Measurements from ENCODE around the gene NISCH. TPM values are rescaled to one million over a fixed set of nuclear protein-coding genes. Genes with fewer than 3 reads are reported as not detected.

The NISCH gene
- total RNA-seq, 1 experiment from 2014 or later, result 60.4 TPM

- ATAC-seq, result no peak
- TF ChIP-seq EZH2 (IDR thresholded peaks at IDR 0.05; ENCODE audit: low read length, unreplicated experiment) (no peak), EZH2phosphoT487 (IDR thresholded peaks at IDR 0.05; ENCODE audit: borderline replicate concordance, low read length) (no peak)
- TF ChIP-seq, protein P1, sequence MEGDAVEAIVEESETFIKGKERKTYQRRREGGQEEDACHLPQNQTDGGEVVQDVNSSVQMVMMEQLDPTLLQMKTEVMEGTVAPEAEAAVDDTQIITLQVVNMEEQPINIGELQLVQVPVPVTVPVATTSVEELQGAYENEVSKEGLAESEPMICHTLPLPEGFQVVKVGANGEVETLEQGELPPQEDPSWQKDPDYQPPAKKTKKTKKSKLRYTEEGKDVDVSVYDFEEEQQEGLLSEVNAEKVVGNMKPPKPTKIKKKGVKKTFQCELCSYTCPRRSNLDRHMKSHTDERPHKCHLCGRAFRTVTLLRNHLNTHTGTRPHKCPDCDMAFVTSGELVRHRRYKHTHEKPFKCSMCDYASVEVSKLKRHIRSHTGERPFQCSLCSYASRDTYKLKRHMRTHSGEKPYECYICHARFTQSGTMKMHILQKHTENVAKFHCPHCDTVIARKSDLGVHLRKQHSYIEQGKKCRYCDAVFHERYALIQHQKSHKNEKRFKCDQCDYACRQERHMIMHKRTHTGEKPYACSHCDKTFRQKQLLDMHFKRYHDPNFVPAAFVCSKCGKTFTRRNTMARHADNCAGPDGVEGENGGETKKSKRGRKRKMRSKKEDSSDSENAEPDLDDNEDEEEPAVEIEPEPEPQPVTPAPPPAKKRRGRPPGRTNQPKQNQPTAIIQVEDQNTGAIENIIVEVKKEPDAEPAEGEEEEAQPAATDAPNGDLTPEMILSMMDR (conservative IDR thresholded peaks at IDR 0.05; ENCODE audit: low read depth, low read length), result no peak
Measured at GRCh38 chr3:52442409-52443267, 12.8 kb upstream of the NISCH start.

GRCh38 chr3:52443268-52443610 is 12.2 kb upstream of the NISCH start:
- no peaks in the 10 kb centered on the region for H3K9me2 ChIP-seq (replicated peaks; ENCODE audit: low read length)
- POLR2A ChIA-PET (ENCODE audit: unreplicated experiment), result no interaction called here
- TF ChIP-seq EZH2phosphoT487 (IDR thresholded peaks at IDR 0.05; ENCODE audit: borderline replicate concordance, low read length) (no peak), EZH2 (IDR thresholded peaks at IDR 0.05; ENCODE audit: low read length, unreplicated experiment) (no peak)
- TF ChIP-seq, protein P1 (conservative IDR thresholded peaks at IDR 0.05; ENCODE audit: low read depth, low read length), result no peak
- no peak for ATAC-seq
- no peak overlapping the region for H3K4me3 ChIP-seq (ENCODE audit: low read length)
- DNase-seq, result no peak
- H4K20me1 ChIP-seq (ENCODE audit: low read length), result no peaks in the 10 kb centered on the region
- no peak overlapping the region for H3K27ac ChIP-seq (ENCODE audit: low read length)
- CTCF ChIA-PET, result no interaction called here
- intact Hi-C loops (cut with micrococcal nuclease), result no loop called here
- no peaks in the 10 kb centered on the region for H3K36me3 ChIP-seq (ENCODE audit: low read depth, low read length)
- peaks cover 3% of the 10 kb centered on the region for H3K4me1 ChIP-seq (ENCODE audit: insufficient read depth, low read length)
- no TSS peak for BruUV-seq (replicated peaks)
- no peaks in the 10 kb centered on the region for H3K27me3 ChIP-seq (ENCODE audit: low read length)
- no peaks in the 10 kb centered on the region for H3K79me2 ChIP-seq (ENCODE audit: low read length)
- H3K9me3 ChIP-seq (ENCODE audit: low read length), result no peaks in the 10 kb centered on the region
- H3F3A ChIP-seq (ENCODE audit: low read length, unreplicated experiment), result no peaks in the 10 kb centered on the region
- H2AFZ ChIP-seq (ENCODE audit: low read length), result no peak overlapping the region
- H3K4me2 ChIP-seq (ENCODE audit: low read length), result no peak overlapping the region
- H3K9ac ChIP-seq (ENCODE audit: low read length), result no peak overlapping the region

More at GRCh38 chr3:52442409-52443267, 12.8 kb upstream of the NISCH start:
- intact Hi-C loops (cut with micrococcal nuclease), result no loop called here
- no peaks in the 10 kb centered on the region for H3K9me3 ChIP-seq (ENCODE audit: low read length)
- no peak overlapping the region for H2AFZ ChIP-seq (ENCODE audit: low read length)
- H3K27me3 ChIP-seq (ENCODE audit: low read length), result no peaks in the 10 kb centered on the region
- no peaks in the 10 kb centered on the region for H3F3A ChIP-seq (ENCODE audit: low read length, unreplicated experiment)
- ChIA-PET CTCF (no interaction called here), POLR2A (ENCODE audit: unreplicated experiment) (no interaction called here)
- no peak overlapping the region for H3K27ac ChIP-seq (ENCODE audit: low read length)
- no TSS peak for BruUV-seq (replicated peaks)
- no peaks in the 10 kb centered on the region for H3K9me2 ChIP-seq (replicated peaks; ENCODE audit: low read length)
- no peaks in the 10 kb centered on the region for H4K20me1 ChIP-seq (ENCODE audit: low read length)
- H3K4me1 ChIP-seq (ENCODE audit: insufficient read depth, low read length), result peaks cover 9% of the 10 kb centered on the region
- no peaks in the 10 kb centered on the region for H3K36me3 ChIP-seq (ENCODE audit: low read depth, low read length)
- H3K4me2 ChIP-seq (ENCODE audit: low read length), result no peak overlapping the region
- no peak for DNase-seq
- H3K79me2 ChIP-seq (ENCODE audit: low read length), result no peaks in the 10 kb centered on the region
- no peak overlapping the region for H3K4me3 ChIP-seq (ENCODE audit: low read length)
- no peak overlapping the region for H3K9ac ChIP-seq (ENCODE audit: low read length)

Measured in PC-3 (cell line).